Endothelial cell of umbilical vein (primary cell): ENCODE results near the gene YPEL4. TPM values are rescaled to one million over a fixed set of nuclear protein-coding genes. Genes with fewer than 3 reads are reported as not detected.
A peak's percentile ranks its signal among the peaks of the same experiment; 100 is the strongest.

Experiments used
- BruUV-seq: library from RNA; stranded (reverse); fragments of 400-500 nt; replicated peaks from 2 replicates; lab custom pipeline; 2021; lab: Mats Ljungman, UMichigan
- CTCF ChIA-PET: fragments of 300-600, 350-600 bp; sonication (Branson Sonifier 250); formaldehyde crosslinking; loops from one replicate; lab custom pipeline; 2021; ENCODE audit warnings: antibody characterized with exemption, inconsistent platforms; lab: Charles Lee
- POLR2A ChIA-PET: fragments of 300-600, 350-600 bp; sonication (Branson Sonifier 250); formaldehyde crosslinking; loops from one replicate; lab custom pipeline; 2021; ENCODE audit warnings: antibody characterized with exemption, inconsistent platforms; lab: Charles Lee
- DNase-seq: peaks from one replicate; pipeline ENCODE4 v3.0.0-alpha.2; 2011; ENCODE audit warnings: low read depth, low spot score
- FAIRE-seq: peaks from 2 replicates; lab custom pipeline; 2011; peaks lifted over from hg19 to GRCh38; lab: Jason Lieb, UNC
- H2AFZ ChIP-seq: 2 replicates; pipeline ENCODE4 v1.6.0; 2012; ENCODE audit warnings: low read depth, low read length, control low read depth, inconsistent platforms
- H3K27ac ChIP-seq: 2 replicates; pipeline ENCODE4 v1.5.1; 2011; ENCODE audit warnings: low read depth, mild to moderate bottlenecking, control low read depth, low read length, moderate library complexity; ENCODE audit not compliant: insufficient read depth
- H3K27me3 ChIP-seq, 2 experiments: 2 replicates each; pipeline versions ENCODE4 v1.6.0 to v1.6.1; 2011; ENCODE audit warnings: low read length in 2 of 2, mixed read lengths in 1 of 2; ENCODE audit not compliant: control insufficient read depth in 2 of 2, insufficient read depth in 2 of 2
- H3K36me3 ChIP-seq, 2 experiments: 2 replicates in 1 of 2; 3 replicates in 1 of 2; pipeline ENCODE4 v1.5.1; 2011; ENCODE audit warnings: low read length in 2 of 2, mild to moderate bottlenecking in 1 of 2, moderate library complexity in 1 of 2; ENCODE audit not compliant: control insufficient read depth in 2 of 2, insufficient read depth in 2 of 2; ENCODE audit errors: extremely low read depth in 1 of 2
- H3K4me1 ChIP-seq: 3 replicates; pipeline ENCODE4 v1.5.1; 2011; ENCODE audit warnings: mild to moderate bottlenecking, low read length; ENCODE audit not compliant: control insufficient read depth, insufficient read depth; ENCODE audit errors: extremely low read depth
- H3K4me2 ChIP-seq: 2 replicates; pipeline ENCODE4 v1.6.1; 2011; ENCODE audit warnings: low read length, control low read depth, mixed read lengths; ENCODE audit not compliant: insufficient read depth
- H3K4me3 ChIP-seq, 3 experiments: fragments of 200-600 bp in 1 of 3; sonication (generic), shearing (Covaris generic) in 1 of 3; replicated peaks in 1 of 3; 2 replicates each; pipeline ENCODE4 v1.5.1; 2011 to 2016; ENCODE audit warnings: control low read depth in 3 of 3, low read length in 3 of 3, mild to moderate bottlenecking in 2 of 3, inconsistent platforms in 1 of 3, low read depth in 1 of 3, moderate library complexity in 1 of 3; ENCODE audit not compliant: insufficient read depth in 1 of 3
- H3K79me2 ChIP-seq: 2 replicates; pipeline ENCODE4 v1.6.0; 2012; ENCODE audit warnings: low read length, inconsistent platforms; ENCODE audit not compliant: control insufficient read depth, insufficient read depth
- H3K9ac ChIP-seq: replicated peaks from 2 replicates; pipeline ENCODE3; 2011; ENCODE audit warnings: low read length, control low read depth; ENCODE audit not compliant: insufficient read depth; ENCODE audit errors: extremely low read depth
- H3K9me1 ChIP-seq: replicated peaks from 3 replicates; pipeline ENCODE4 v1.6.0; 2011; ENCODE audit warnings: mild to moderate bottlenecking, low read length; ENCODE audit not compliant: control insufficient read depth, insufficient read depth; ENCODE audit errors: extremely low read depth
- H3K9me3 ChIP-seq: replicated peaks from 2 replicates; pipeline ENCODE4 v1.5.1; 2012; ENCODE audit warnings: low read length, inconsistent platforms; ENCODE audit not compliant: control insufficient read depth, insufficient read depth
- H4K20me1 ChIP-seq: replicated peaks from 2 replicates; pipeline ENCODE3; 2011; ENCODE audit warnings: mild to moderate bottlenecking, low read length; ENCODE audit not compliant: control insufficient read depth, insufficient read depth; ENCODE audit errors: extremely low read depth
- CTCF ChIP-seq, 2 donors: IDR thresholded peaks; 1 replicate in 1 of 2; 2 replicates in 1 of 2; pipeline ENCODE4 v1.5.1; 2011; ENCODE audit warnings: low read length in 2 of 2, mild to moderate bottlenecking in 2 of 2, moderate library complexity in 2 of 2, control low read depth in 1 of 2, inconsistent platforms in 1 of 2, low read depth in 1 of 2; ENCODE audit not compliant: insufficient read depth in 1 of 2; ENCODE audit errors: extremely low read depth in 1 of 2
- EZH2 ChIP-seq: IDR thresholded peaks from 2 replicates; pipeline ENCODE4 v1.6.1; 2012; ENCODE audit warnings: borderline replicate concordance, low read depth, mild to moderate bottlenecking, moderate library complexity, low read length, inconsistent platforms; ENCODE audit not compliant: severe bottlenecking
- FOS ChIP-seq: IDR thresholded peaks from 2 replicates; pipeline ENCODE4 v1.6.1; 2011; ENCODE audit warnings: mild to moderate bottlenecking, low read length, moderate library complexity, borderline replicate concordance; ENCODE audit not compliant: insufficient read depth
- GATA2 ChIP-seq: IDR thresholded peaks from 2 replicates; pipeline ENCODE4 v1.7.0; 2011; ENCODE audit warnings: low read depth, mild to moderate bottlenecking, moderate library complexity, mixed read lengths, low read length; ENCODE audit not compliant: insufficient read length, insufficient read depth
- JUN ChIP-seq: IDR thresholded peaks from 2 replicates; pipeline ENCODE4 v1.6.1; 2011; ENCODE audit warnings: borderline replicate concordance, low read depth; ENCODE audit not compliant: insufficient read length, insufficient read depth
- MAX ChIP-seq: IDR thresholded peaks from 2 replicates; pipeline ENCODE4 v1.6.1; 2011; ENCODE audit not compliant: insufficient read depth, insufficient read length
- MYC ChIP-seq: IDR thresholded peaks from one replicate; pipeline ENCODE4 v1.6.1; 2011; ENCODE audit warnings: mild to moderate bottlenecking, low read depth, low read length
- POLR2A ChIP-seq: IDR thresholded peaks from 2 replicates; pipeline ENCODE4 v1.6.1; 2012; ENCODE audit warnings: low read depth, mild to moderate bottlenecking, control low read depth, low read length
- POLR2AphosphoS5 ChIP-seq: IDR thresholded peaks from 2 replicates; pipeline ENCODE4 v1.6.1; 2012; ENCODE audit warnings: low read depth, mild to moderate bottlenecking, control low read depth, low read length, moderate library complexity; ENCODE audit not compliant: insufficient read depth
- dilution Hi-C: fragments of 300-500 bp; cut with MboI; formaldehyde crosslinking; loops from one replicate; pipeline ENCODE4 v1.15.0; 2019; ENCODE audit warnings: low sequenced_read_pairs; ENCODE audit not compliant: extremely low pct_ligation_motif_present
- intact Hi-C: fragments of 100-400 bp; cut with micrococcal nuclease; formaldehyde crosslinking; loops from one replicate; pipeline ENCODE4 v1.10.0; 2022
- polyA plus RNA-seq, 4 experiments: library from polyadenylated mRNA; depleted of rRNA in 3 of 4; stranded (reverse) in 3 of 4; unstranded in 1 of 4; fragments of >200 nt; gene quantifications; 2 replicates each; pipeline versions ENCODE4 v1.2.1 to v1.2.3, GENCODE V29; 2011 to 2012; ENCODE audit warnings: missing spikeins in 1 of 4
- total RNA-seq: library from RNA; stranded (reverse); gene quantifications from 2 replicates; pipeline ENCODE4 v1.2.3, GENCODE V29; 2021

Gene YPEL4
- total and polyA plus RNA-seq, 2 donors (not counting 3 experiments of a cell fraction or from before 2014, with no cell fraction given) = 0.03 to 0.24 TPM

GRCh38 chr11:57647372-57647771 is 2.3 kb downstream of the YPEL4 start:
- no peak for DNase-seq
- Histone ChIP-seq H3K9me3 (no peaks in the 10 kb centered on the region), H3K4me2 (no peak overlapping the region), H3K36me3 (no peaks in the 10 kb centered on the region), H2AFZ (no peak overlapping the region), H3K4me1 (peaks cover 3% of the 10 kb centered on the region), H4K20me1 (no peaks in the 10 kb centered on the region), H3K9ac (no peak overlapping the region), H3K4me3 (no peak overlapping the region), H3K9me1 (no peaks in the 10 kb centered on the region), H3K27ac (no peak overlapping the region), H3K27me3 (peaks cover 40 to 54% of the 10 kb centered on the region in 2 experiments), H3K79me2 (no peaks in the 10 kb centered on the region)
- ChIA-PET CTCF (interaction anchor here (1.3 to 5.1 kb wide), 2 partner anchors 78 kb away, joined by 8 to 126 read pairs; partner anchors contain the start of gene UBE2L6), POLR2A (no interaction called here)
- intact Hi-C loops = loop anchor here (5.0 kb wide), 1 partner anchor 320 kb away; no protein-coding TSS in a partner anchor
- no TSS peak for BruUV-seq
- no peak for FAIRE-seq
- no peak for TF ChIP-seq POLR2AphosphoS5
- peak; percentile 43 for TF ChIP-seq EZH2
- no peak for TF ChIP-seq GATA2
- TF ChIP-seq MYC = no peak
- dilution Hi-C loops = no loop called here

- no peaks in the 10 kb centered on the region for H3K9me1 ChIP-seq
- no peaks in the 10 kb centered on the region for H4K20me1 ChIP-seq
- H3K4me2 ChIP-seq = no peak overlapping the region
- FAIRE-seq = no peak
- H3K4me3 ChIP-seq = no peak overlapping the region
- peaks cover 40 to 54% of the 10 kb centered on the region in 2 experiments for H3K27me3 ChIP-seq
- no peak for TF ChIP-seq GATA2
- TF ChIP-seq FOS = no peak
- no peak for TF ChIP-seq MAX
- TF ChIP-seq POLR2A = peak; percentile 39
- peak; percentile 51 for TF ChIP-seq POLR2AphosphoS5
- TF ChIP-seq CTCF (IDR thresholded peaks at IDR 0.05; ENCODE audit: extremely low read depth in 1 of 2, insufficient read depth in 1 of 2, low read depth in 1 of 2, low read length in 2 of 2) = no peak
- peak; percentile 69 for TF ChIP-seq EZH2
- no peak for TF ChIP-seq MYC
- TF ChIP-seq JUN = no peak
- dilution Hi-C loops = no loop called here
- H3K79me2 ChIP-seq = no peaks in the 10 kb centered on the region
- CTCF ChIA-PET = interaction anchor here (0.9 to 5.1 kb wide), 2 partner anchors 77 to 154 kb away, joined by 4 to 126 read pairs; partner anchors contain the start of gene UBE2L6
- no peak overlapping the region for H3K9ac ChIP-seq
- DNase-seq = no peak
- no TSS peak for BruUV-seq
- H2AFZ ChIP-seq = no peak overlapping the region
- POLR2A ChIA-PET = no interaction called here
- no peaks in the 10 kb centered on the region for H3K9me3 ChIP-seq
- peaks cover 3% of the 10 kb centered on the region for H3K4me1 ChIP-seq
- no peaks in the 10 kb centered on the region for H3K36me3 ChIP-seq
- H3K27ac ChIP-seq = no peak overlapping the region
- intact Hi-C loops = loop anchor here (5.0 kb wide), 1 partner anchor 320 kb away; no protein-coding TSS in a partner anchor
Observed at GRCh38 chr11:57646799-57647303, 2.9 kb downstream of the YPEL4 start.
